ENCODE results near the gene IL13RA1.
"Not testable (repeated sequence)": the region's sequence is repeated elsewhere in the genome, so short reads cannot be mapped to it uniquely, and the experiment has no call there.

Gene IL13RA1

DNA sequence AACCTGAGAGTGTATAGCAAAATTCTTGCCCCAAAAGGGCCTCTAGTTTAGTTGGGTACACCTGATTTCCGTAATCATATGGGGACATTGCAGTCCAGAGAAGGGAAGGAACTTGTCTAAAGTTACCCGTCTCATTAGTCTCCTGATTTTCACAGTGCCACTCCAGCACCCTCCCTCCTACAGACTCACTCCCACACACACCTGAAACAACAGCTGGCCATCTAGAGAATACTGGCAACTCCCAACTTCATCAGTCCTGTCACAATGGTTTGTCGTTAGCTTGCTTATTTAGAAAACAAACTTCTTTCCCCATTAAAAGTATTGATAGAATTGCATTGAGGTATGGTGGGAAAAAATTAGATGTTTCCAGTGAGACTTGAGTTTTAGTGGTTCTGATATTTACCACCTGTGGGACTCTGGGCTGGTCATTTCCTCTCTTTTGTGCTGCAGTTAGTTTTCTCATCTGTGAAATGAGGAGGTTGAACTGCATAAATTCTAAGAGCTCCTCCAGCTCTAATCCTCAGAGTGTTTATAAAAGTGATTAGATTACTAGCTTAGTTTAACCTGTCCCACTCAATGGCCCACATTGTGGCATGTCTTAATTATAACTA lies 1.7 kb downstream of the IL13RA1 start:
- ATAC-seq (no peak), DNase-seq (no peak)

- DNase-seq = no peak
- ATAC-seq = no peak
Observed at GRCh38 chrX:118730500-118731247, 3.3 kb downstream of the IL13RA1 start.

DNA sequence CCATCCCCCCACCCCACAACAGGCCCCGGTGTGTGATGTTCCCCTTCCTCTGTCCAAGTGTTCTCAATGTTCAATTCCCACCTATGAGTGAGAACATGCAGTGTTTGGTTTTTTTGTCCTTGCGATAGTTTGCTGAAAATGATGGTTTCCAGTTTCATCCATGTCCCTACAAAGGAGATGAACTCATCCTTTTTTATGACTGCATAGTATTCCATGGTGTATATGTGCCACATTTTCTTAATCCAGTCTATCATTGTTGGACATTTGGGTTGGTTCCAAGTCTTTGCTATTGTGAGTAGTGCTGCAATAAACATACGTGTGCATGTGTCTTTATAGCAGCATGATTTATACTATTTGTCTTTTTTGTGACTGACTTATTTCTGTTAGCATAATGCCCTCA lies 5.1 kb downstream of the IL13RA1 start:
- ATAC-seq, DNase-seq: not testable (repeated sequence)

DNA sequence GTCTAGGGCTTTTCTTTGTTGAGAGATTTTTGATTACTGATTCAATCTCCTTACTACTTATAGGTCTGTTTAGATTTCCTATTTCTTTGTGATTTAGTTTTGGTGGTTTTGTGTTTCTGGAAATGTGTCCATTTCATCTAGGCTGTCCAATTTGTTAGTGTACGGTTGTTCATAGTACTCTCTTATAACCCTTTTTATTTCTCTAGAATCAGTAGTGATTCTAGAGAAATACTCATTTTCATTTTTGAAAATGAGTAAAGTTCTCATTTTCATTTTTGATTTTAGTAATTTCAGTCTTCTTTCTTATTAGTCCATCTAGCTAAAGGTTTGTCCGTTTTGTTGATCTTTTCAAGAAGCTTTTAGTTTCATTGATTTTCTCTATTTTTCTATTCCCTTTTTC lies 7.5 kb downstream of the IL13RA1 start:
- ATAC-seq (no peak), DNase-seq (no peak)

DNA sequence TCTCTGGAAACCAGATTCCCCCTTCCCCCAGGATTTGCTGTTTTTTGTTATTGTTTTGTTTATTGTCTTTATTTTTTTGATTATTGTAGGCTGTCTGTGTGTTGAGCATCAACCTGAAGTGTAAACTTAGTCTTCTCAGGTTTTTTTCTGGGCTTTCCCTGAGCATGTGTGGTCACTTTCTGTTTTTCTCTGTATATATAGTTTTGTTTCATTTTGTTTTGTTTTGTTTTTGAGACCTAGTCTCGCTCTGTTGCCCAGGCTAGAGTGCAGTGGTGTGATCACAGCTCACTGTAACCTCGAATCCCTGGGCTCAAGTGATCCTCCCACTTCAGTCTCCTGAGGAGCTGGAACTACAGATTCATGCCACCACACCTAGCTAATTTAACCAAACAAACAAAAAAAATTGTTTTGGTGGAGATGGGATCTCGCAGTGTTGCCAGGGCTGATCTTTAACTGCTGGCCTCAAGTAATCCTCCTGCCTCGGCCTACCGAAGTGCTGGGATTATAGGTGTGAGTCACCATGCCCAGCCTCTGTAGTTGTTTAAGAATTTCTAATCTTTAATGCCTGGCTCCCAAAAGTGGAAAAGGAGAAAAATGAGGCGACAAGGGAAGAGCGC lies 9.1 kb downstream of the IL13RA1 start:
- no peak for ATAC-seq
- no peak for DNase-seq

GRCh38 chrX:118739577-118739976 lies 12.2 kb downstream of the IL13RA1 start:
- ATAC-seq = no peak
- DNase-seq = no peak

DNA sequence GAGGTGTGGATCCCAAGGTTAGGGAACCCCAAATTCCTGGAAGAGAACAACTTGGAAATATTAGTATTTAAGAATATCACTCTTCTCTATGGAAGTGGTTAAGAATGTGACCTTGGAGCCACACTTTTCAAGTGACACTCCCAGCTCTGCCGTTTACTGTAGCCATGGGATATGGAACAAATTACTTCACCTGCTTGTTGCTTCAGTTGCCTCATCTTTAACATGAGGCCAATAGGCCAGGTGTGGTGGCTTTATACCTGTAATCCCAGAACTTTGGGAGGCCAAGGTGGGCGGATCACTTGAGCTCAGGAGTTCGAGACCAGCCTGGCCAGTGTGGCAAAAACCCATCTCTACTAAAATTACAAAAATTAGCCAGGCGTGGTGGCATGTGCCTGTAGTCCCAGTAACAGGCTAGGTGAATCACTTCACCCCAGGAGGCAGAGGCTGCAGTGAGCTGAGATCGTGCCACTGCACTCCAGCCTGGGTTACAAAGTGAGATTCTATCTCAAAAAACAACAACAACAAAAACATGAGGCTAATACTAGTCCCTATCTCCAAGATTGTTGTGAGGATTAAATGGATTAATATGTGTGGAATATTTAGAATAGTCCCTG lies 13.0 kb downstream of the IL13RA1 start:
- no peak for ATAC-seq
- no peak for DNase-seq

- no peak for DNase-seq
- no peak for ATAC-seq
Observed at GRCh38 chrX:118742176-118742575, 14.8 kb downstream of the IL13RA1 start.

DNA sequence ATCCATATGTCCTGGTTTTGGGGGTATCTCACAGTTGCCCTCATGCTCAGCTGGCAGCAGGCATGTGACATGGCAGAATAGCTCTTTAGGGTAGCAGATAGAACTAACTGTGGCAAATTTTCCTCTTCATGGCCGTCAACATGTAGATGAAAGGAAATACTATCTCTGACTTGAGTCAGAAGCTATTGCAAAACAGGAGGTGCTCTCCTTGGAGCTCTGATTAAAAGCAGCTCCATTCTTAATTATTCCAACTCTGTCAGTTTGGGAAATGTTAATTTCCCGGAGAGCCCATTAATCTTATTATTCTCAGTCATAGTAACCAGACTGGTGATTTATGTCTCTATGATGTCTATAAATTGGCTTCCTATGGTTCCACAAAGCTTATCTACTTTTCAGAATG lies 18.2 kb downstream of the IL13RA1 start:
- DNase-seq = no peak
- ATAC-seq = no peak

DNA sequence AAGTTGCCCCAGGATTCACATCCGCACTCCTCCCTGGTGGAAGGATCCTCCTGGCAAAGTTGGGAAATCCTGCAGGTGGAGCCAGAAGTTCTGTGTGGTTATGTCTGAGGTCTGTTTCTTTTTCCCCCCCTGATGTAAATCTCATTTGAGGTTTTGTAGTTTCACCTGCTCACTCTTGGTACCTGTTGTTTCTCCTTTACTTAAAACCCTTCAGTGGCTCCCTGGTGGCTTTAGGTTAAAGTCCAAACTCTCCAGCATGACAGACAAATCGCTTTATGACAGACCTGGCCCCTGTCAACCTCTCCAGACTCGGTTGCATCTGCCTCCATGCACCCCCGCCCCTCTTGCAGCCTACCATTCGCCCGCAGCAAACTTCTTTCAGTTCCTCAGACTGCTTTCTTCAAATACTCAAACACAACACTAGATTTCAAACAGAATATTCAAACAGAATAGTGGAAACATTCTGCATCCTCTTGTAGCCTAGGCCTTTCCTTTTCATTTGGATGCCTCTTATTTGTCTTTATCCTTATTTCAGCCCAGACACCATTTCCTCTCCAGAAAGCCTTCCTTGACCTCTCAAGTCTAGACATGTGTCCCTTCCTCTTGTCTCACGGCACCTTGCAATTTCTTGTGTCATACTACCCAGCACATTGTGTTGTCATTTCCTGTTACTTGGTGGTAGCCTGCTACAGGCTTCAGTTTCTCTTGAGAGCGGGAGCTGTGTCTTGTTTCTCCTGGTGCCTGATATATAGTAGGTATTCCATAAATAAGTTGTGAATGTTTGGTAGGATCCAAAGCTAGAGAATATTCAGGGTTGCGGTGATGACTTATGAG lies 24.8 kb downstream of the IL13RA1 start:
- DNase-seq (no peak), ATAC-seq (no peak)

- DNase-seq (no peak), ATAC-seq (no peak)
Observed at GRCh38 chrX:118755633-118756032, 28.2 kb downstream of the IL13RA1 start.

DNA sequence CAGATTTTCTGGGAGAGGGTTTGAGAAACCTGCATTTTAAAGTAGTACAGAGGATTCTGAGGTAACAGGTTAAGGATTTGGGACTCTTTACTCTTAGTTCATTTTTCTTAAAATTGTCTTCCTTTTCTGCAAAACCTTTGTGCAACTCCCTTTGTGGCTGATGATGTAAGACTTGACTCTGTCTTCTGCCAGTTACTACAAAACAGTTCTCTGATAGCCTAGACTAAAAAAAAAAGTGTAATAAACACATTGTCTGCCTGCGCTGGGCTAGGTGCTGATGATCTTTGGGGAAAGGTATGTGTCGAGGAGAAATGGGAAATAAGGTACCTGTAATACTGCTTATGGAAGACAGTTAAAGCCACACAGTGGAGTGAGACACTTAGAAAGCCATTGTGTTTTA lies 28.7 kb downstream of the IL13RA1 start:
- no peak for DNase-seq
- no peak for ATAC-seq

GRCh38 chrX:118758511-118758910 lies 31.1 kb downstream of the IL13RA1 start:
- ATAC-seq (no peak), DNase-seq (no peak)

DNA sequence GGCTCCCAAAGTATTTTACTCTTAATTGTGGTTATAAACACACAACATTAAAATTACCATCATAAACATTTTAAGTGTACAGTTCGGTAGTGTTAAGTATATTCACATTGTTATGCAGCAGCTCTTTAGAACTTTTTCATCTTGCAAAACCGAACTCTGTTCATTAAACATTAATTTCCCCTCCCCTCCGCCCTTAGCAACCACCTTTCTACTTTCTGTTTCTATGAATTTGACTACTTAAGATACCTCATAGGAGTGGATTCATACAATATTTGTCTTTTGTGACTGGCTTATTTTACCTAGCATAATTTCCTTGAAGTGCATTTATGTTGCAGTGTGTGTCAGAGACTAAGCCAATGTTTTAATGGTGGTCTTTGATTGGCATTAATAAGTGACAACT lies 32.6 kb downstream of the IL13RA1 start:
- ATAC-seq (no peak), DNase-seq (no peak)

DNA sequence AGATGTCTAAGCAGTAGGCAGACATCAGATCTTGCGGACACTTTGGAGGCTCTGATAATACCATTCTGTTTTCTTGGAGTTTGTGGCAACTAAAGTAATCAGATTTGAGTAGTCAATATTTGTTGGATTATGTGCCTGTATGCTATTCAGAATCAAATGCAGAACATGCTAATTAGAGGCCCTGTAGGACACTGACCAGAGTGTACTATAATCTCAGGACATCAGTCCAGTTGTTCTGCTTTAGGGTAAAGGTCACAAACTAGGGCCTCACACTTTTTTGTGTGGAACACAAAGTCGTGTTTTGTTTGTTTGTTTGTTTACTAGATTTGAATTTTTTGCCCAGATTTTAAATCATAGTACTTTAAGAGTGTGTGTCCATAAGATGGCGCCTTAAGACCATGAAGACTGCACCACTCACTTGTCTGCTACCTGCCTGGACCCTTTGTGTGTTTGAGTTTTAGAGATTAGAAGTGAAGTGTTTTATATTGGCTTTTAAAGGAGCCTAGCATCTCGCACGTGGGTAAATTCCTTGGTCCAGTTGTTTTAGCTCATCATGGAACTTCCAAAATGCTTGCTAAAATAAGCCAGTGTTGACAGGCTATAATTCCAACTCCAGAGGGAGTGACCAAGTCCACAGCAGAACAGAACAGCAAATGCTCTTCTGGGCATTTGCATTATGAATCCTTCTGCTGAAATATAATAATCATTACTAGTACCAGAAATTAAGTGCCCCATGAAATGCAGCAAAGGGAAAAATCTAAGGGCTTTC lies 34.7 kb downstream of the IL13RA1 start:
- ATAC-seq (no peak), DNase-seq (no peak)

DNA sequence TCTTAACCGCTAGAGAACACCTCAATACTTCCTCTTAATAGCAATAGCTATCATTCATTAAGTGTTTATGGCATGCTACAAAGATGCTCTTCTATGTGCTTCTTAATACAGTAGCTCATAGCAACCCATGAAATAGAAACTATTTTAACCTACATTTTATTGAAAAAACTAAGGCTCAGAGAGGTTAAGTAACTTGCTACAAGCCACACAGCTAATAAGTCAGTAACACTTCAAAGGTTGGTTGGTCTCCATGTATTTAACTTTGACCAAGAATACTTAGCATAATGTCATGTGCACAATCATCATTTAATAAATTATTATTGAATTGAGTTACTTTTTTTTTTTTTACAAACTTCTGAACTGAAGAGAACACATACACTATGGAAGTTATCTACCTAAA lies 36.1 kb downstream of the IL13RA1 start:
- DNase-seq (no peak), ATAC-seq (no peak)

DNA sequence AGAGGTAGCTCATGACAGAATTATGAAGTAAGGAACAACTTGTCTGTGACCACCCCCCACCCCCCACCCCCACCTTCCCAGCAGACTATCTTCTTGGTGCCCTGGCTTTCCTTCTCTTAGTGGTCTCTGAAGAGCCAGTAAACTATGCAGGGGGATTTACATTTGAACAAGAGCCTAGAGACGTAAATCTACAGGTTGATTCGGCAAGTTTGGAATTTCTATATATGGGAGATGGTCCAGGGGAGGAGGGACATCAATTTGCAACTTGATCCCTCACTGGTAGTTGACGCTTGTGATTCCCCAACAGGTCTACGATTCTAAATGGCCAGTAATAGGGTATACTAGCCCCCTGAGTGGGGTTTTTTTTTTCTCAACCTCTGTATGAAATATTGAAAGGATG lies 36.7 kb downstream of the IL13RA1 start:
- DNase-seq = no peak
- no peak for ATAC-seq

DNA sequence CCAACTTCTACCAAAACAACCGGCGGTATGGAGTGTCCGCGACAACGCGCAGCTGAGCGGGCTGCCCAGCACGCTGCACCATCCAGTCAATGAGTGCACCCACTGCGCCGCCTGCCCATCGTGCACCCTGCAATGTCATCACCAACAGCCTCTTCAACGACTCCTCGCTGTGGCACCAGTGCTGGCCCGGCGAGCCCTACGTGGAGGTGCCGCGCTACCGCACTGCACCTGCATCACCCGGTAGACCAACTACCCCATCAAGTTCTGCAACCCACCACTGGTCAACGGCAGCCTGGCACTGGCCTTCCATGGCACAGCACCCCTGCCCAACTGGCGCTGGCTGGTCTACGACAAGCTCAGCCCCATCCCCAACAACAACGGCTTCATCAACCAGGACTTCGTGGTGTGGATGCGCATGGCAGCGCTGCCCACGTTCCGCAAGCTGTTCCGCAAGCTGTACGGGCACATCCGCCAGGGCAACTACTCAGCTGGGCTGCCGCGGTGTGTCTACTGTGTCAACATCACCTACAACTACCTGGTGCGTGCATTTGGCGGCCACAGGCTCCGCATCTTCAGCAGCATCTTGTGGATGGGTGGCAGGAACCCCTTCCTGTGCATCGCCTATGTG lies 42.8 kb downstream of the IL13RA1 start:
- no peak for DNase-seq

GRCh38 chrX:118772051-118772450 lies 44.6 kb downstream of the IL13RA1 start:
- no peak for ATAC-seq
- DNase-seq = no peak

More for the DNA sequence above, 42.8 kb downstream of the IL13RA1 start:
- ATAC-seq = no peak

- no peak for DNase-seq
- ATAC-seq = no peak
Observed at GRCh38 chrX:118773782-118774181, 46.4 kb downstream of the IL13RA1 start.

DNA sequence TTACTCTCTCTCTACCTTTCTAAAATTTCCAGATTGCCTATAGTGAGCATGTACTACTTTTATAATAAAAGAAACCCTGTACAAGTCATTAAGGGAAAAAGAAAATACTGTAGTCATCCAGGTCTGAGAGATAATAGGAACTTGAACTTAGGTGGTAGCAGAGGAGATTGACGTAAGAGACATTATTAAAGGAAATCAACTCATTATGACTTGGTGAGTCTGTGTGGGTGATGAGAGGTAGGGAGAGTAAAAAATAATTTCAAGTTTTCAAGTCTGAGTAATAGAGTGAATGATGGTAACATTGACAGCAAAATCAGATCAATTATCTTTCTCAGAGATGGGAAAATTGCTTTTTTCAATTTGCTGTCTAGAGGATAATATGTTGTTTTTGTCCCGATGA lies 52.2 kb downstream of the IL13RA1 start:
- ATAC-seq = no peak
- no peak for DNase-seq
